ENCODE results near the gene DNAJB12.

The DNAJB12 gene

GRCh38 chr10:72365106-72365895, 10.6 kb upstream of the DNAJB12 start:
- H2BK12ac ChIP-seq (ENCODE audit: low read length in 2 of 2), result no peak overlapping the region
- no peak overlapping the region for H3K27ac ChIP-seq (ENCODE audit: low read length, poor library complexity, severe bottlenecking)
- peaks cover 2% of the 10 kb centered on the region for H3K4me1 ChIP-seq (ENCODE audit: control insufficient read depth, insufficient read depth, low read depth, low read length)
- H3K18ac ChIP-seq (ENCODE audit: low read depth in 1 of 2, low read length in 2 of 2), result no peak overlapping the region
- peak overlapping the region; percentile 22 for H2AK5ac ChIP-seq (ENCODE audit: low read length, severe bottlenecking)
- no peak overlapping the region for H3K4ac ChIP-seq (ENCODE audit: low read depth in 1 of 2, low read length in 2 of 2)
- no peak overlapping the region for H3K4me2 ChIP-seq (ENCODE audit: low read length, poor library complexity, severe bottlenecking)
- H2BK5ac ChIP-seq (ENCODE audit: low read depth, low read length, poor library complexity, severe bottlenecking), result no peak overlapping the region
- DNase-seq, result no peak
- no peak overlapping the region for H4K91ac ChIP-seq (ENCODE audit: low read length)
- no peak overlapping the region for H3K4me3 ChIP-seq (ENCODE audit: insufficient read depth in 1 of 2, low read depth in 1 of 2, low read length in 2 of 2)
- H3K23ac ChIP-seq (ENCODE audit: low read length in 2 of 2), result no peak overlapping the region
- no peak overlapping the region for H3K14ac ChIP-seq (ENCODE audit: low read length in 2 of 2)
- peaks cover 27 to 34% of the 10 kb centered on the region in 2 experiments for H3K36me3 ChIP-seq (ENCODE audit: control insufficient read depth in 1 of 2, insufficient read depth in 2 of 2, low read depth in 1 of 2, low read length in 2 of 2)
- peak overlapping the region; percentile 88 for H3K9ac ChIP-seq (ENCODE audit: low read length)
- no peaks in the 10 kb centered on the region for H3K27me3 ChIP-seq (ENCODE audit: control insufficient read depth in 1 of 2, insufficient read depth in 1 of 2, low read length in 2 of 2)
- no peak overlapping the region for H2BK120ac ChIP-seq (ENCODE audit: low read depth, low read length)
- WGBS, result 92% methylated on average over 7 of the region's 7 CpGs
- H2BK15ac ChIP-seq (ENCODE audit: low read depth, poor library complexity, severe bottlenecking), result no peak overlapping the region
- no peaks in the 10 kb centered on the region for H3K9me3 ChIP-seq (ENCODE audit: control insufficient read depth, low read length)
- no peak overlapping the region for H2AFZ ChIP-seq (ENCODE audit: low read depth, low read length)
- peak overlapping the region; percentile 7 for H4K8ac ChIP-seq (ENCODE audit: low read length)
- H3K79me1 ChIP-seq (replicated peaks; ENCODE audit: low read length, poor library complexity, severe bottlenecking), result peaks cover 3% of the 10 kb centered on the region

- DNase-seq, result peak; percentile 95
- Histone ChIP-seq H2AFZ (ENCODE audit: low read depth, low read length) (peak overlapping the region; percentile 60), H3K23ac (ENCODE audit: low read length in 2 of 2) (no peak overlapping the region), H3K4me1 (ENCODE audit: control insufficient read depth, insufficient read depth, low read depth, low read length) (peaks cover 2% of the 10 kb centered on the region), H2BK15ac (ENCODE audit: low read depth, poor library complexity, severe bottlenecking) (no peak overlapping the region), H3K14ac (ENCODE audit: low read length in 2 of 2) (no peak overlapping the region), H3K4me3 (ENCODE audit: insufficient read depth in 1 of 2, low read depth in 1 of 2, low read length in 2 of 2) (peak overlapping the region in 1 of 2 experiments; percentile 46), H3K4ac (ENCODE audit: low read depth in 1 of 2, low read length in 2 of 2) (peak overlapping the region in 1 of 2 experiments; percentile 60), H2BK120ac (ENCODE audit: low read depth, low read length) (no peak overlapping the region), H3K18ac (ENCODE audit: low read depth in 1 of 2, low read length in 2 of 2) (peak overlapping the region; percentile 25 to 74), H3K9me3 (ENCODE audit: control insufficient read depth, low read length) (no peaks in the 10 kb centered on the region), H2BK5ac (ENCODE audit: low read depth, low read length, poor library complexity, severe bottlenecking) (no peak overlapping the region), H3K4me2 (ENCODE audit: low read length, poor library complexity, severe bottlenecking) (peak overlapping the region; percentile 30), H3K36me3 (ENCODE audit: control insufficient read depth in 1 of 2, insufficient read depth in 2 of 2, low read depth in 1 of 2, low read length in 2 of 2) (peaks cover 27 to 29% of the 10 kb centered on the region in 2 experiments), H2AK5ac (ENCODE audit: low read length, severe bottlenecking) (no peak overlapping the region), H3K9ac (ENCODE audit: low read length) (peak overlapping the region; percentile 88), H3K79me1 (replicated peaks; ENCODE audit: low read length, poor library complexity, severe bottlenecking) (peaks cover 3% of the 10 kb centered on the region), H4K91ac (ENCODE audit: low read length) (peak overlapping the region; percentile 56), H3K27ac (ENCODE audit: low read length, poor library complexity, severe bottlenecking) (peak overlapping the region; percentile 46), H3K27me3 (ENCODE audit: control insufficient read depth in 1 of 2, insufficient read depth in 1 of 2, low read length in 2 of 2) (no peaks in the 10 kb centered on the region), H2BK12ac (ENCODE audit: low read length in 2 of 2) (no peak overlapping the region), H4K8ac (ENCODE audit: low read length) (peak overlapping the region; percentile 88)
- 11% methylated on average over 10 of the region's 12 CpGs for WGBS
Observed at GRCh38 chr10:72364239-72364777, 9.6 kb upstream of the DNAJB12 start.

DNA sequence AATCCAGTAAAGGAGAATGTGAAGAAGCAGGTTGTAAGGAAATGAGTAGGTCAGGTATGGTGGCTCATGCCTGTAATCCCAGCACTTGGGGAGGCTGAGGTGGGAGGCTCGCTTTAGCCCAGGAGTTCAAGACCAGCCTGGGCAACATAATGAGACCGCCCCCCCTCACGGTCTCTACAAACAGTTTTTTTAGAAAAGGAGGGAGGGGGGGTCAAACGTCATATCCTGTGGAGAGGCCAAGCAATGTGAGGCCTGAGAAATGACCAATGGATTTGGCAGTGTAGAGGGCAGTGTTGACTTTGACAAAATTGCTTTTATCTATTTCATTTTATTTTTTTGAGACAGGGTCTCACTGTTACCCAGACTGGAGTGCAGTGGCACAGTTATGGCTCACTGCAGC, 2.3 kb upstream of the DNAJB12 start:
- WGBS, result 93% methylated on average over 4 of the region's 4 CpGs
- H3K18ac ChIP-seq (ENCODE audit: low read depth in 1 of 2, low read length in 2 of 2), result no peak overlapping the region

DNA sequence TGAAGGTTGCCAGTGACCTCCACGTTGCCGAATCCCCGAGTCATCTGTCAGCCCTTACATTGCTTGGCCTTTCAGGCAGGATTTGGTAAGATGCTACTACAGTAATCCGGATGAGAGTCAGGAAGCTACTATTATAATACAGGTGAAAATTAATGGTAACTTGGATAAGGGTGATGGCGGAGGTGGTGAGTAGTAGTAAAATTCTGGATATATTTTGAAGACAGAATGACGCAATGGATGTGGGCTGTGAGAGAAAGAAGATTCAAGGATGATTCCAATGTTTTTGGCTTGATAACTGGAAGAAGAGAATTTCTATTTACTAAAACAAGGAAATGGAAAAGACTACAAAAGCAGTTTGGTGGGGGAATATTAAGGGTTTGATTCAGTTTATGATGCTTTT, 1.4 kb upstream of the DNAJB12 start:
- H3K79me1 ChIP-seq (replicated peaks; ENCODE audit: low read length, poor library complexity, severe bottlenecking), result peaks cover 9% of the 10 kb centered on the region
- WGBS, result 98% methylated on average over 6 of the region's 6 CpGs
- no peak overlapping the region for H4K8ac ChIP-seq (ENCODE audit: low read length)
- no peak overlapping the region for H3K4ac ChIP-seq (ENCODE audit: low read depth in 1 of 2, low read length in 2 of 2)
- no peak overlapping the region for H2BK12ac ChIP-seq (ENCODE audit: low read length in 2 of 2)
- no peak overlapping the region for H3K18ac ChIP-seq (ENCODE audit: low read depth in 1 of 2, low read length in 2 of 2)
- no peaks in the 10 kb centered on the region for H3K27me3 ChIP-seq (ENCODE audit: control insufficient read depth in 1 of 2, insufficient read depth in 1 of 2, low read length in 2 of 2)
- no peak overlapping the region for H4K91ac ChIP-seq (ENCODE audit: low read length)
- no peak overlapping the region for H3K14ac ChIP-seq (ENCODE audit: low read length in 2 of 2)
- no peak overlapping the region for H2AK5ac ChIP-seq (ENCODE audit: low read length, severe bottlenecking)
- H2BK5ac ChIP-seq (ENCODE audit: low read depth, low read length, poor library complexity, severe bottlenecking), result no peak overlapping the region
- H2BK120ac ChIP-seq (ENCODE audit: low read depth, low read length), result no peak overlapping the region
- no peak overlapping the region for H3K23ac ChIP-seq (ENCODE audit: low read length in 2 of 2)
- no peak overlapping the region for H3K4me2 ChIP-seq (ENCODE audit: low read length, poor library complexity, severe bottlenecking)
- H3K36me3 ChIP-seq (ENCODE audit: control insufficient read depth in 1 of 2, insufficient read depth in 2 of 2, low read depth in 1 of 2, low read length in 2 of 2), result peaks cover 10 to 11% of the 10 kb centered on the region in 2 experiments
- no peaks in the 10 kb centered on the region for H3K9me3 ChIP-seq (ENCODE audit: control insufficient read depth, low read length)
- no peak overlapping the region for H2AFZ ChIP-seq (ENCODE audit: low read depth, low read length)
- peaks cover 6% of the 10 kb centered on the region for H3K4me1 ChIP-seq (ENCODE audit: control insufficient read depth, insufficient read depth, low read depth, low read length)
- no peak for DNase-seq
- H3K4me3 ChIP-seq (ENCODE audit: insufficient read depth in 1 of 2, low read depth in 1 of 2, low read length in 2 of 2), result no peak overlapping the region
- H3K9ac ChIP-seq (ENCODE audit: low read length), result no peak overlapping the region
- H3K27ac ChIP-seq (ENCODE audit: low read length, poor library complexity, severe bottlenecking), result no peak overlapping the region
- no peak overlapping the region for H2BK15ac ChIP-seq (ENCODE audit: low read depth, poor library complexity, severe bottlenecking)

More for the DNA sequence above, 2.3 kb upstream of the DNAJB12 start:
- no peak overlapping the region for H2BK12ac ChIP-seq (ENCODE audit: low read length in 2 of 2)
- no peak overlapping the region for H4K91ac ChIP-seq (ENCODE audit: low read length)
- H3K14ac ChIP-seq (ENCODE audit: low read length in 2 of 2), result no peak overlapping the region
- H3K4me3 ChIP-seq (ENCODE audit: insufficient read depth in 1 of 2, low read depth in 1 of 2, low read length in 2 of 2), result no peak overlapping the region
- no peak overlapping the region for H2AFZ ChIP-seq (ENCODE audit: low read depth, low read length)
- H3K4me2 ChIP-seq (ENCODE audit: low read length, poor library complexity, severe bottlenecking), result no peak overlapping the region
- no peak for DNase-seq
- peaks cover 5 to 11% of the 10 kb centered on the region in 2 experiments for H3K36me3 ChIP-seq (ENCODE audit: control insufficient read depth in 1 of 2, insufficient read depth in 2 of 2, low read depth in 1 of 2, low read length in 2 of 2)
- H3K9me3 ChIP-seq (ENCODE audit: control insufficient read depth, low read length), result no peaks in the 10 kb centered on the region
- H3K4me1 ChIP-seq (ENCODE audit: control insufficient read depth, insufficient read depth, low read depth, low read length), result peaks cover 6% of the 10 kb centered on the region
- H3K23ac ChIP-seq (ENCODE audit: low read length in 2 of 2), result no peak overlapping the region
- H3K27ac ChIP-seq (ENCODE audit: low read length, poor library complexity, severe bottlenecking), result no peak overlapping the region
- peaks cover 3% of the 10 kb centered on the region for H3K79me1 ChIP-seq (replicated peaks; ENCODE audit: low read length, poor library complexity, severe bottlenecking)
- H3K9ac ChIP-seq (ENCODE audit: low read length), result no peak overlapping the region
- no peak overlapping the region for H2BK120ac ChIP-seq (ENCODE audit: low read depth, low read length)
- H3K27me3 ChIP-seq (ENCODE audit: control insufficient read depth in 1 of 2, insufficient read depth in 1 of 2, low read length in 2 of 2), result no peaks in the 10 kb centered on the region
- no peak overlapping the region for H2BK15ac ChIP-seq (ENCODE audit: low read depth, poor library complexity, severe bottlenecking)
- no peak overlapping the region for H2AK5ac ChIP-seq (ENCODE audit: low read length, severe bottlenecking)
- no peak overlapping the region for H4K8ac ChIP-seq (ENCODE audit: low read length)
- H2BK5ac ChIP-seq (ENCODE audit: low read depth, low read length, poor library complexity, severe bottlenecking), result no peak overlapping the region
- H3K4ac ChIP-seq (ENCODE audit: low read depth in 1 of 2, low read length in 2 of 2), result no peak overlapping the region
